GOT3 (cell line): Measurements from ENCODE around the gene STMN1.

Experiments used
- DNase-seq: peaks from one replicate; lab custom pipeline; 2025; ENCODE audit warnings: mixed read lengths; lab: John Stamatoyannopoulos, UW

Gene STMN1

DNA sequence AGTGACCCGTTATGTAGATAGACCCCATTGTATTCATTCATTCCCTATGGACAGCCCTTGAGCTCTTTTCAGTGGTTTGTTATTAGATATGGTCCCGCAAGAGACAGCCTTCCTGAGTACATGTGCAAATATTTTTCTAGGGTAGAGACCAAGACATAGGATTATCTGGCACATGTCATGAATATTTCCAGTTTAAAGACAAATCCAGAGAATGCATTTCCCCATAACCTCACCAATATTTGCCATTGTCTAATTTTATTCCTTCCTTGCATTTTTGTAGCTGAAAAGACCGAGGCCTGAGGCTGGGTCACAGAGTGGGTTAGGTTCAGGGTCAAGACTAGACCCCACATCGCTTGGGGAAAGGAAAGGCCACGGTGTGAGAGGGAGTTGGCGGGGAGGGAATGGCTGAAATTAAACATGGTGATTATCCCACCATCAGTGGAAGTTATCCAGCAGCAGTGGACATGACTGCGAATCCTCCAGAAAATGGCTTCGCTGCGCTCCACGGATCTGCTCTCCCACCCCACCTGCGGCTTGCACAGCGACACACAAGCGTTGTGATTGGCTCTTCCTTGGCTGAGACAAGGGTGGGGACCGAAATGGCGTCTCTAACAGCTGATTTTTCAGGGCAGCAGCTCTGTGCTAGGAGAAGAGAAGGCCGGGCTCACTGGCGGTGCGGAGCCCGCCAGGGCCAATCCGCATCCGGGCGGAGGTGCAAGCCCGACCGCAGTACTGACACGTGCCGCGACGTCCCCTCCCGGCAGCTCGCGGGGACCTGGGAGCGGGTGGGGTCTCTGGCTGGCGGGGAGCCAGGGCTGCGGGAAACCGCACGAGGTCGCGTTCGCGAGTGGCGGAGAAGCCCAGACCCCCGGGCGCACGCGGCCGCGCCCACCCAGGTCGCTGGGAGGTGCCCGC, 16.1 kb upstream of the STMN1 start:
- DNase-seq: no peak

DNA sequence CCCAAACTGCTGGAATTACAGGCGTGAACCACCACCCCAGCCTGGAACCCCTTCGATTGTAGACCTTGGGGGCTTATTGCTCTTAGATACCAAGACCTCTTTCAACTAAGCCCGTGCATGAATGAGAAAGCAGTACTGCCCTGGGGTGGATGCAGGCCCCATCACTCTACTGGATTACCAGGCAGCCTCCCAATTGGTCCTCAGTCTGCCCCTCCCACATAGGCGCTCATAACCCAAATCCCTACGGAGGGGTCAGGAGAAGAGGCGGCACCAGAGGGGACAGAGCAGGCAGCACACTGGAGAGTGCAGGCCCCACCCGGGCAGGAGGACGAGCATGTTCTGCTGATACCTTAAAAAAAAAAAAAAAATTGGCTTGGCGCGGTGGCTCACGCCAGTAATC, 12.4 kb upstream of the STMN1 start:
- no peak for DNase-seq

GRCh38 chr1:25917996-25918395, 11.8 kb upstream of the STMN1 start:
- DNase-seq: no peak

GRCh38 chr1:25916460-25916859, 10.2 kb upstream of the STMN1 start:
- no peak for DNase-seq

DNA sequence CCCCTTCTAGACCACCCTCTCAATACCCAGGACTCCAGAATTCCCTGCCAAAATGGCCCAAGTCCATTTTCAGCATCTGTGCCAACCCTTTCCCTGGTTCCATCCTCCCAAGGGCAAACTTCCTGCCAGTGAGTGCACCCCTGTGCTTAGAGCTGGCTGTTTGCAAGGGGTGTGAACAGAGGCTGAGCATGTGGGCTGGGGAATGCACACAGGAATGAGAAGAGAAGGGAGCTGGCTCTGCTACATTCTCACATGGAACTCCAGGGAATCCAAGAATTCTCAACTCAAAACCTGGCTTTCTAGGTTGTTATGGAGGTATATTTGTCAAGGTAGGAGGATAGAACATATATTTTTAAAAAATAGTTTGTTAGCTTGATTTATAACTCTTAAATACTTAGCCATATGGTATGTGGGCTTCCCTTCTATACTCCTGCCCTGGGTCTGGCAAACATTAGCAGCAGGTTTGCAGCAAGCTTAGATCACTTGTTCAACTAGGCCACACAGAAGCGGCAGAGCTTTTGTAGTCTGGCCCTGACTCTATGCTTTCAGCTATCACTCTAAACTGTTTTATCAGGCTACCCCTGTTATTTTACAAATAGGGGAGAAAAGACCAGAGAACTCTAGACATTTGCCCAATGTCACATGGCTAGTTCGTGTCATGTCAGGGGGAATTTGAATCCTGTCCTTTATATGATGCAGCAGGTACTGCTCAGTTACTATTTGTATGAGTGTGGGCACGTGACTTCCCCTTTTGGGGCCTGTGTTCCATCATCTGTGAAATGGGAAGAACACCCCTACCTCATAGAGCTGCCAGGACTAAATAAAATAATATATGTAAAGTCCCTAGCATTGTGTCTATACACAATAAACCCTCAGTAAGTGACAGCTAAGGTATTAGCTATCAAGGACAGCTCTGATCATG, 8.1 kb upstream of the STMN1 start:
- no peak for DNase-seq

GRCh38 chr1:25913206-25913605, 7.0 kb upstream of the STMN1 start:
- DNase-seq: no peak

DNA sequence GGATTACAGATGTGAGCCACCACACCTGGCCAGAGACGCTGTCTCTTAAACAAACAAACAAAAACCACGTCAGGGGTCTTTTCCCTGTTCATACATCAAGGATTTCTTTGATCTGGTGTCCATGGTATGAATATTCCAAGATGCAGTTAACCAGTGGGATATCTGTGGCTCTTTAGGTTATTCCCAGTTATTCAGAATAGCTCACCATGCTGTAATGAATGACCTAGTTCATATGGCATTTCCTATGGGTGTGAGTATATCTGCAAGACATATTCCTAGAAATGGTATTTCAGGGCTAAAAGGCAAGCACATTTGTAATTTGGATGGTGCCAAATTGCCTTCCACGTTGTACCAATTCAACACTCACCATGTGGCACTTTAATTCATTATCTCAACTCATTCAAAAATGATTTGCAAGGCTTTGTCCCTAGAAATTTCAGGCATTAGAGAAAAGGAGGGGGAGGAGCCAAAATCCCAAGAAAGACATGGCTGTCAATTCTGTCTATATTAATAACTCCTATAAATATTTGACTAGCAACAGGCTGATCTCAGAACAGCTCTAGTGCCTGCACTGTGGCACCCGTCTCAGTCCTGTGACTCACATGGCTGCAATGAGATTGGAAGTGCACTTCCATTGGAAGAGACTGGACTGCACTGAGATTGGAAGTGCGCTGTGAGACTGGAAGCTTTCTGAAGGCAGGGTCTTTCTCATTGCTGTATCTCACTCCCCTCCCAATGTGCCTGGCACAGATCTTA, 6.0 kb upstream of the STMN1 start:
- DNase-seq: no peak

DNA sequence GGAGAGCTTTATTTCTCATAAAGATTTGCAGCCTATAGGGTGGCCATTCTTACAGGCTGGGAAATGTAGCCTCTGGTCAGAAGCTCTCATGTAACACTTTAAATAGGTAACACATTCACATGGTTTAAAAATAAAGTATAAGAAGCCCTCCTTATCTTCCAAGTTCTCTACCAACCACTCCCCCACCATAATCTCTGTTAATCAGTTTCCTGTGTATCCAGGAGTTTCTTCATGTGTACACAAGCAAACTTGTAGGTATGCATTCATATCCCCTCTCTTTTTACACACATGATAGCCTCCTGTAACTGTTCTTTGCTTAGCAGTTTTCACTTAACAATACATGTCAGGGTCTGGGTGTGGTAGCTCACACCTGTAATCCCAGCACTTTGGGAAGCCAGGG, 4.9 kb upstream of the STMN1 start:
- no peak for DNase-seq

- no peak for DNase-seq
Observed at GRCh38 chr1:25909040-25909439, 2.8 kb upstream of the STMN1 start.

DNA sequence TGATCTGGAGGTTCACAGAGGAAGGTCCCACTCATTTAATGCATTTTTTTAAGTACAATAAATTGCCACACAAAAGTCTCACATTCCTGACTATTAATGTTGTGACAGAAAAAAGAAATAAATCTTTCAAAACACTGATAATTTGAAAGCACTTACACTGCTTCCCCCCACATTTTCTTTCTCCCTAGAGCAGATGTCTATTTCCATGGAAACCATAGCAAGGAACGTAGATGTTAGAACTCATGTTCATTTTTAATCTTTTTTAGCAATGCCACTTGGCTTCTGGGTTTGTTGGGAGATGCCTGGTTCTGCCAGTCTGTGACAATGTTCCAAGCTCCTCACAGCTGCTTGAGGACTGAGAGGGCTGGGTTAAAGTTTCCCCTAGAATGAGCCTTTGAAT, 1.9 kb upstream of the STMN1 start:
- DNase-seq: no peak

DNA sequence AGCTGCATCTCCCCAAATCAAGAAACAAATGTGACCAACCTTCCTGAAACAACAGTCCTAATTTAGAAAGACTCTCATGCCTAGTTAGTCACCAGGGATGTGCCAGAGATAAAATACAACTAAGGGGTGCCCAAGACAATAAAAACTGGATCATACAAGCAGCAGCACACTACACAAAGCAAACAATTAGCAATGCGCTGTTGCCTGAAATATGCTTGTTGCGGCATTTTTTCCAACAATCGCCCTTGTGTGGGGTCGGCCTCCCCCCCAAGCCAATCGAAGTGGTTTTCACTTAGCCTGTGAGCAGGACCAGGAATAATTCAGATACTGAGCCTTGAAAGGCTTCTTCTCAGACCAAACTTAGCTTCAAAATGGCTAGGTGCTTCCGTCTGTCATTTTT, 1.4 kb upstream of the STMN1 start:
- no peak for DNase-seq

GRCh38 chr1:25906644-25907300, 553 bp upstream of the STMN1 start:
- no peak for DNase-seq

DNA sequence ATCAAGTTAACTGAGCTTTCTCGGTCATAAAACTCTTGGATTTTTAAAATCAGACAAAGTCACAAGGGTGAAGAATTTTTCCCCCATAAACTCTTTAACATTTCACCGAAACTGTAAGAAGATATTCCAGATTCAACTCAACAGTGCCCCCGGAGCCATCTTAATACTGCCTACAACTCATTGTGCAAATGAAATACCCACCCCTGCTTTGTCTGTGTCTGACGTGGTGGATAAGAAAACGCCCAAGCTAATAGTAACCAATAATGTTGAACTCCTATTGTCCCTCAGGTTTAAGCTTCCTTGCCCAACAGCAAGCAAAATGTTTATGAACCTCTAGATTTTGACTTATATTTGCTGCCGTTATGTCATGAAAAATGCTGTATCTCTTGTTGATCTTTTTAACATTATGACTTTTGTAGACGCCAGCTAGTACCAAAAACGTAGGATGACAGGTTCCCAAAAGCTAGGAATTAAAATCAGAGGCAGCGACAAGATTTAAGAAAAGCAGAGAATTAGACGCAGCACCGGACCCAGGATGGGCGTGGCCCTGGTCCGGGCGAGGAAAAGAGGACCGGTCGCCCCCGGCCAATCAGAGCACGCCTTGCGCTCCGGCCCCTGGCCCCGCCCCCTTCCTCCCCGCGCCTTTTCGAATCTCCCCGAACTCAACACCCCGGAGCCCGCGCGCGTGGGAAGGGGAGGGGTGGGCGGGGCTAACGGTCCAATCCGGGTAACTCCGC, 1.1 kb downstream of the STMN1 start:
- DNase-seq: peak; percentile 70

GRCh38 chr1:25903986-25904385, 2.2 kb downstream of the STMN1 start:
- no peak for DNase-seq

DNA sequence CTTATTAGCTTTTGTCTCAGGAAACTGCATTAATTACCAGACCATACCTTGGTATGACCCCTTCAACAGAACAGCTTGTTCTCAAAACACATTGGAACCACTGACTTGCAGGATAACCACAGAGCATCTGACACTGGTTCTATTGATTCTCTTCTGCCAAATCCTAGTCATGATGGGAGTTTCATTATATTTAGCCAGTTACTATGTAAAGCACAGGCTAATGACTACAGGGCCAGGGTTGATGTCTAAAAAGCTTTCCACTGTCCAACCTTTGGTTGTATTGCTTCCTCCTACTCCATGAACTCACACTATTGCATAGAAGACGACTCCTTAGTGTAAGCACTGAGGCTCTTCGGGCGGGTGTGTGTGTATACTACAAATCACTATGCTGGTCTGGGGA, 3.8 kb downstream of the STMN1 start:
- DNase-seq: no peak

GRCh38 chr1:25900219-25900618, 6.0 kb downstream of the STMN1 start:
- DNase-seq: no peak

- DNase-seq: no peak
Observed at GRCh38 chr1:25899792-25900191, 6.4 kb downstream of the STMN1 start.

GRCh38 chr1:25898223-25899015, 7.8 kb downstream of the STMN1 start:
- DNase-seq: no peak

DNA sequence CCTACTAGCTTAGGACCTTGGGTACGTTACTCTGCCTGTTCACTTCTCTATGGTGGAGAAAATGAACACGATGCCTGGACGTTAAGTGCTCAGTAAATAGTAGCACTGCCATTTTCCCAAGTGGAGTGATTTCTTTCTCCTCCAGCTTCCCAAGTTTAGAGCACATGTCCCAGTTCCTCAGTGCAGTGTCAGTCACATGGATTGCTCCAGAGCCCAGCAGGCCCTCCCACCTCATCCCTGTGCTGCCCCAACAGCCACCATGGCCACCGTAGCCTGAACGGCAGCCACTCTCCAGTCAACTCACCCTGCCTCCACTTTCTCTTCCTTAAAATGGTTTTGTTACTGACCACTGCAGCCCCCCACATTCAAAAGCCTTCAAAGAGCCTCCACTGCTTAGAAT, 8.5 kb downstream of the STMN1 start:
- no peak for DNase-seq

DNA sequence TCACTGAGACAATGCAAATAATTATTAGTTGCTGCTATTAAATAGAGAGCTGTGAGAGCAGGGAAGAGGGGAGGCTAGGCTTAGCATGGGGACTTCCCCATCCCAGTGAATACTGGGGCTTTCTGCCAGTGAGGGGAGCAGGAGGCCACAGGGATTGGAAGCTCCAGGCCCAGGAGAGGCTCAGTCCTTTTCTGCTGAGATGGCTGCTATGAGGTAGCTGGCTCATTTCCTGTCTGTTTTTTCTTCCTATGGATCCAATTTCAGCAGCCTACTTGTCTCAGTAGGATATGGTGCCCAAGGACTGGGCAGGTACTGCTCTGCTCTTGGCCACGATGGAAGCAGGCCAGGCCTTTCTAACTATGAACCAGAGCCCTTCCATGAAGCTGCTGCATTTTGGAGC, 10.0 kb downstream of the STMN1 start:
- no peak for DNase-seq
